OCI-LY7 (cell line): ENCODE measurements around the gene OMA1. TPM values are rescaled to one million over a fixed set of nuclear protein-coding genes. Genes with fewer than 3 reads are reported as not detected.
"Not testable (repeated sequence)": the region's sequence is repeated elsewhere in the genome, so short reads cannot be mapped to it uniquely, and the experiment has no call there.

ENCODE experiments used
- BruUV-seq: library from RNA; stranded (reverse); fragments of 400-500 nt; replicated peaks from 2 replicates; lab custom pipeline; 2021; lab: Mats Ljungman, UMichigan
- CTCF ChIA-PET: fragments of 300-600 bp; sonication (Branson Sonifier 250); formaldehyde crosslinking; loops from one replicate; lab custom pipeline; 2022; ENCODE audit warnings: antibody characterized with exemption; ENCODE audit not compliant: unreplicated experiment; lab: Charles Lee
- POLR2A ChIA-PET: fragments of 300-600 bp; sonication (Branson Sonifier 250); formaldehyde crosslinking; loops from one replicate; lab custom pipeline; 2022; ENCODE audit warnings: antibody characterized with exemption; lab: Charles Lee
- DNase-seq: peaks from one replicate; pipeline ENCODE4 v3.0.0-alpha.2; 2015; ENCODE audit warnings: low spot score
- H2AFZ ChIP-seq: fragments of 200-600 bp; sonication (generic), shearing (Covaris generic); 2 replicates; pipeline ENCODE4 v1.6.1; 2014; ENCODE audit warnings: mild to moderate bottlenecking, antibody characterized with exemption, low read length, moderate library complexity
- H3K27ac ChIP-seq: fragments of 200-600 bp; sonication (generic); 2 replicates; pipeline ENCODE4 v1.5.1; 2014; ENCODE audit warnings: mixed run types, low read depth, mild to moderate bottlenecking, moderate library complexity, low read length, inconsistent platforms; ENCODE audit not compliant: poor library complexity, severe bottlenecking
- H3K36me3 ChIP-seq: fragments of 200-600 bp; sonication (generic); 2 replicates; pipeline ENCODE4 v1.6.1; 2014; ENCODE audit warnings: mild to moderate bottlenecking, antibody characterized with exemption, low read length, moderate library complexity, mixed read lengths; ENCODE audit not compliant: insufficient read depth
- H3K4me1 ChIP-seq: fragments of 200-600 bp; sonication (generic); 2 replicates; pipeline ENCODE4 v1.5.1; 2014; ENCODE audit warnings: mild to moderate bottlenecking, low read length; ENCODE audit not compliant: insufficient read depth, poor library complexity, severe bottlenecking
- H3K4me2 ChIP-seq: fragments of 200-600 bp; sonication (generic); 2 replicates; pipeline ENCODE4 v1.6.1; 2014; ENCODE audit warnings: mild to moderate bottlenecking, low read length
- H3K4me3 ChIP-seq: fragments of 200-600 bp; sonication (generic); 2 replicates; pipeline ENCODE4 v1.5.1; 2014; ENCODE audit warnings: mild to moderate bottlenecking, low read depth, low read length; ENCODE audit not compliant: poor library complexity, severe bottlenecking
- H3K79me2 ChIP-seq: fragments of 200-600 bp; sonication (generic); 2 replicates; pipeline ENCODE4 v1.6.1; 2016; ENCODE audit warnings: low read depth, mild to moderate bottlenecking, low read length, moderate library complexity, mixed read lengths; ENCODE audit not compliant: insufficient read depth
- H3K9me2 ChIP-seq: fragments of 200-600 bp; sonication (generic); 2 replicates; pipeline ENCODE4 v1.6.1; 2016; ENCODE audit warnings: mild to moderate bottlenecking, low read length, mixed read lengths; ENCODE audit not compliant: insufficient read depth
- H3K9me3 ChIP-seq: fragments of 200-600 bp; sonication (generic); 2 replicates; pipeline ENCODE4 v1.6.1; 2014; ENCODE audit warnings: mild to moderate bottlenecking, mixed run types, low read length, mixed read lengths
- H4K20me1 ChIP-seq: fragments of 200-600 bp; sonication (generic); 2 replicates; pipeline ENCODE4 v1.6.1; 2014; ENCODE audit warnings: mild to moderate bottlenecking, antibody characterized with exemption, low read length, moderate library complexity, mixed read lengths; ENCODE audit not compliant: insufficient read depth
- CTCF ChIP-seq: fragments of 200-600 bp; sonication (generic); conservative IDR thresholded peaks from 2 replicates; pipeline ENCODE4 v1.5.1; 2014; ENCODE audit warnings: mild to moderate bottlenecking, antibody characterized with exemption, low read length, moderate library complexity, mixed read lengths
- EZH2phosphoT487 ChIP-seq: fragments of 200-600 bp; sonication (generic); IDR thresholded peaks from 2 replicates; pipeline ENCODE4 v1.6.1; 2018; ENCODE audit warnings: low read depth, borderline replicate concordance, mild to moderate bottlenecking, mixed run types, antibody characterized with exemption, low read length, moderate library complexity, mixed read lengths
- intact Hi-C: fragments of 100-400 bp; cut with micrococcal nuclease; formaldehyde crosslinking; loops from one replicate; pipeline ENCODE4 v1.10.0; 2022; ENCODE audit not compliant: unreplicated experiment
- total RNA-seq, 2 experiments: library from RNA; depleted of rRNA in 1 of 2; stranded (reverse); fragments of >200 nt in 1 of 2; shearing (Covaris generic) in 1 of 2; gene quantifications; 2 replicates each; pipeline ENCODE4 v1.2.3, GENCODE V29; 2014 to 2022

OMA1 gene
- total RNA-seq, 2 experiments from 2014 or later, result 35.9 to 38.5 TPM

DNA sequence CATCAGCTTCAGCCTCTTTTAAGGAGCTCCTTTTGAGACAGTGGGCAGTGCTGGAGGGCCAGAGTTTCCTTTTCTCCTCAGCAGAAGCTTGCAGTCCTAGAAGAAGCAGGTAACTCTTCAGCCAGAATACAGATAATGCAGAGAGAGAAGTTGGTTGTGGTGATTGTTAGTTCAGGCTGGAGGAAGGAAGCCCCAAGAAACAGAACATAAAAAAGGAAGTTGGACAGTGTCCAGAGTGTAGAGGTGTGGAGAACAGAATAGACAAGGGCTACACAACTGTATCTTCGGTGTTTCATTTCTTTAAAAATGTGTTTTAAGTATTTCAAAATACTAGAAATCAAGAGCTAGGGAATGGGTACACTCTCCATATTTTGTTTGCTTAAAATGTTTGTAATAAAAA, 37.0 kb upstream of the OMA1 start:
- CTCF ChIA-PET, result no interaction called here
- Histone ChIP-seq H3K4me2 (no peak overlapping the region), H3K4me1 (no peaks in the 10 kb centered on the region), H3K79me2 (no peaks in the 10 kb centered on the region), H3K27ac (no peak overlapping the region), H3K9me2 (no peaks in the 10 kb centered on the region), H2AFZ (no peak overlapping the region), H3K9me3 (no peaks in the 10 kb centered on the region), H3K36me3 (no peaks in the 10 kb centered on the region), H3K4me3 (no peak overlapping the region), H4K20me1 (no peaks in the 10 kb centered on the region)
- TF ChIP-seq EZH2phosphoT487 (no peak), CTCF (no peak)
- POLR2A ChIA-PET, result interaction anchor here (0.6 kb wide), 1 partner anchor 12 kb away, joined by 3 read pairs; no protein-coding TSS in a partner anchor
- BruUV-seq, result no TSS peak
- intact Hi-C loops, result no loop called here
- no peak for DNase-seq

- BruUV-seq, DNase-seq, H3K9me2 ChIP-seq, H4K20me1 ChIP-seq, H2AFZ ChIP-seq, H3K9me3 ChIP-seq, H3K36me3 ChIP-seq, H3K4me2 ChIP-seq, intact Hi-C loops, H3K4me3 ChIP-seq, CTCF ChIA-PET, H3K27ac ChIP-seq, POLR2A ChIA-PET, H3K79me2 ChIP-seq, H3K4me1 ChIP-seq: not testable (repeated sequence)
Observed at GRCh38 chr1:58582143-58582542, 35.6 kb upstream of the OMA1 start.

GRCh38 chr1:58581641-58582040, 35.1 kb upstream of the OMA1 start:
- BruUV-seq, result no TSS peak
- no peaks in the 10 kb centered on the region for H3K36me3 ChIP-seq
- intact Hi-C loops, result no loop called here
- H3K79me2 ChIP-seq, result no peaks in the 10 kb centered on the region
- no peaks in the 10 kb centered on the region for H3K9me2 ChIP-seq
- TF ChIP-seq EZH2phosphoT487 (no peak), CTCF (no peak)
- H3K27ac ChIP-seq, result no peak overlapping the region
- ChIA-PET POLR2A (no interaction called here), CTCF (no interaction called here)
- no peaks in the 10 kb centered on the region for H3K4me1 ChIP-seq
- DNase-seq, result no peak
- H4K20me1 ChIP-seq, result no peaks in the 10 kb centered on the region
- H3K9me3 ChIP-seq, result no peaks in the 10 kb centered on the region
- no peak overlapping the region for H3K4me3 ChIP-seq
- H2AFZ ChIP-seq, result no peak overlapping the region
- H3K4me2 ChIP-seq, result no peak overlapping the region
